ENCODE data around the gene ZNF169. TPM values are rescaled to one million over a fixed set of nuclear protein-coding genes. Genes with fewer than 3 reads are reported as not detected.
"Not testable (repeated sequence)": the region's sequence is repeated elsewhere in the genome, so short reads cannot be mapped to it uniquely, and the experiment has no call there.

The ZNF169 gene
- total RNA-seq, 3 donors from 2014 or later (not counting 1 experiment from before 2014, with no cell fraction given): 4.6 to 11.3 (median 8.9) TPM

- no peaks in the 10 kb centered on the region for H3K36me3 ChIP-seq (ENCODE audit: control insufficient read depth, insufficient read depth, low read length)
- Mint-ChIP-seq H3K27me3 (ENCODE audit: low read depth in 2 of 2) (peaks cover 14 to 34% of the 10 kb centered on the region in 2 donors), H3K36me3 (no peaks in the 10 kb centered on the region), H3K4me1 (no peaks in the 10 kb centered on the region), H3K9me3 (peaks cover 2% of the 10 kb centered on the region in 2 donors), H3K4me3 (no peak overlapping the region), H3K27ac (no peak overlapping the region)
- ATAC-seq (no peak), DNase-seq (no peak)
- no peaks in the 10 kb centered on the region for H3K9me3 ChIP-seq (ENCODE audit: control insufficient read depth, insufficient read depth, low read length)
- H3K4me1 ChIP-seq (ENCODE audit: control insufficient read depth, insufficient read depth, low read length): no peaks in the 10 kb centered on the region
- H3K4me3 ChIP-seq (ENCODE audit: low read length): no peak overlapping the region
- no peak for TF ChIP-seq CTCF (IDR thresholded peaks at IDR 0.05)
- intact Hi-C loops (cut with micrococcal nuclease): no loop called here
- H3K27me3 ChIP-seq (ENCODE audit: control insufficient read depth, insufficient read depth, low read length): peaks cover 5% of the 10 kb centered on the region
- no peak overlapping the region for H3K27ac ChIP-seq (ENCODE audit: low read length)
These were observed 30.5 kb upstream of the ZNF169 start for GRCh38 chr9:94228616-94229015.

GRCh38 chr9:94232428-94232827 lies 26.7 kb upstream of the ZNF169 start:
- H3K36me3 ChIP-seq (ENCODE audit: control insufficient read depth, insufficient read depth, low read length): no peaks in the 10 kb centered on the region
- H3K27me3 Mint-ChIP-seq (ENCODE audit: low read depth in 2 of 2): peaks cover 14 to 35% of the 10 kb centered on the region in 2 donors
- ATAC-seq: no peak
- H3K9me3 Mint-ChIP-seq: no peaks in the 10 kb centered on the region
- no peak overlapping the region for H3K4me3 ChIP-seq (ENCODE audit: low read length)
- no peak overlapping the region for H3K27ac Mint-ChIP-seq
- no peak overlapping the region for H3K4me3 Mint-ChIP-seq
- H3K27ac ChIP-seq (ENCODE audit: low read length): no peak overlapping the region
- no peaks in the 10 kb centered on the region for H3K4me1 Mint-ChIP-seq
- no peaks in the 10 kb centered on the region for H3K9me3 ChIP-seq (ENCODE audit: control insufficient read depth, insufficient read depth, low read length)
- DNase-seq: no peak
- intact Hi-C loops (cut with micrococcal nuclease): no loop called here
- peaks cover 2% of the 10 kb centered on the region for H3K27me3 ChIP-seq (ENCODE audit: control insufficient read depth, insufficient read depth, low read length)
- WGBS (ENCODE audit: insufficient coverage): 94% methylated on average over 3 of the region's 3 CpGs
- H3K36me3 Mint-ChIP-seq: no peaks in the 10 kb centered on the region
- no peak for TF ChIP-seq CTCF (IDR thresholded peaks at IDR 0.05)
- no peaks in the 10 kb centered on the region for H3K4me1 ChIP-seq (ENCODE audit: control insufficient read depth, insufficient read depth, low read length)

- intact Hi-C loops (cut with micrococcal nuclease); H3K4me3 ChIP-seq (ENCODE audit: low read length): not testable (repeated sequence)
These were observed 18.0 kb upstream of the ZNF169 start for GRCh38 chr9:94241098-94241497.

GRCh38 chr9:94245651-94246050 lies 13.4 kb upstream of the ZNF169 start:
- 83% methylated on average over 1 of the region's 2 CpGs for WGBS (ENCODE audit: insufficient coverage)
- H3K36me3 Mint-ChIP-seq: no peaks in the 10 kb centered on the region
- no peaks in the 10 kb centered on the region for H3K27me3 ChIP-seq (ENCODE audit: control insufficient read depth, insufficient read depth, low read length)
- no peaks in the 10 kb centered on the region for H3K4me1 ChIP-seq (ENCODE audit: control insufficient read depth, insufficient read depth, low read length)
- TF ChIP-seq CTCF (IDR thresholded peaks at IDR 0.05): no peak
- no peak overlapping the region for H3K27ac ChIP-seq (ENCODE audit: low read length)
- peaks cover 0 to 6% of the 10 kb centered on the region in 2 donors for H3K4me1 Mint-ChIP-seq
- H3K4me3 ChIP-seq (ENCODE audit: low read length): no peak overlapping the region
- no peak for ATAC-seq
- H3K27me3 Mint-ChIP-seq (ENCODE audit: low read depth in 2 of 2): peaks cover 7 to 19% of the 10 kb centered on the region in 2 donors
- no peaks in the 10 kb centered on the region for H3K36me3 ChIP-seq (ENCODE audit: control insufficient read depth, insufficient read depth, low read length)
- H3K9me3 Mint-ChIP-seq: no peaks in the 10 kb centered on the region
- intact Hi-C loops (cut with micrococcal nuclease): no loop called here
- no peak for DNase-seq
- no peak overlapping the region for H3K4me3 Mint-ChIP-seq
- no peaks in the 10 kb centered on the region for H3K9me3 ChIP-seq (ENCODE audit: control insufficient read depth, insufficient read depth, low read length)
- no peak overlapping the region for H3K27ac Mint-ChIP-seq

More at GRCh38 chr9:94241098-94241497, 18.0 kb upstream of the ZNF169 start:
- not testable (repeated sequence) for H3K36me3 ChIP-seq (ENCODE audit: control insufficient read depth, insufficient read depth, low read length); H3K27me3 ChIP-seq (ENCODE audit: control insufficient read depth, insufficient read depth, low read length); H3K4me1 ChIP-seq (ENCODE audit: control insufficient read depth, insufficient read depth, low read length); H3K9me3 ChIP-seq (ENCODE audit: control insufficient read depth, insufficient read depth, low read length); H3K27ac Mint-ChIP-seq; H3K4me3 Mint-ChIP-seq; DNase-seq; H3K27ac ChIP-seq (ENCODE audit: low read length); H3K9me3 Mint-ChIP-seq; ATAC-seq; H3K36me3 Mint-ChIP-seq; H3K4me1 Mint-ChIP-seq
- 80% methylated on average over 1 of the region's 4 CpGs for WGBS (ENCODE audit: insufficient coverage)
- H3K27me3 Mint-ChIP-seq (ENCODE audit: low read depth in 2 of 2): peaks cover 13 to 20% of the 10 kb centered on the region in 2 donors
